Left lung (tissue), 10 donors: ENCODE measurements around the gene TRIM17. TPM values are rescaled to one million over a fixed set of nuclear protein-coding genes. Genes with fewer than 3 reads are reported as not detected.

Experiments used
- ATAC-seq: fragments of 200-7000 bp; cut with Tn5 transposase; one replicate; pipeline ENCODE4 v1.9.1; 2020; ENCODE audit warnings: moderate library complexity
- DNase-seq, 4 donors: peaks; one replicate each; pipeline ENCODE4 v3.0.0-alpha.2; 2013 to 2020
- H3K27ac ChIP-seq, 2 donors: fragments of 200-600 bp; sonication (generic) in 1 of 2; one replicate each; pipeline versions ENCODE4 v1.5.0 to v1.8.0; 2020 to 2021
- H3K27me3 ChIP-seq, 2 donors: fragments of 200-600 bp; sonication (generic) in 1 of 2; one replicate each; pipeline versions ENCODE4 v1.5.0 to v1.8.0; 2020 to 2021
- H3K36me3 ChIP-seq, 2 donors: fragments of 200-600 bp; sonication (generic) in 1 of 2; one replicate each; pipeline versions ENCODE4 v1.5.0 to v1.8.0; 2020 to 2021
- H3K4me1 ChIP-seq, 2 donors: fragments of 200-600 bp; one replicate each; pipeline ENCODE4 v1.8.0; 2021
- H3K4me3 ChIP-seq, 2 donors: fragments of 200-600 bp; sonication (generic) in 1 of 2; one replicate each; pipeline versions ENCODE4 v1.5.0 to v1.8.0; 2020 to 2021; ENCODE audit warnings: mild to moderate bottlenecking in 1 of 2
- H3K9me3 ChIP-seq, 2 donors: fragments of 200-600 bp; sonication (generic) in 1 of 2; one replicate each; pipeline versions ENCODE4 v1.5.0 to v1.8.0; 2020 to 2021
- CTCF ChIP-seq, 2 donors: fragments of 200-600 bp; sonication (generic) in 1 of 2; IDR thresholded peaks; one replicate each; pipeline versions ENCODE4 v1.5.0 to v1.8.0; 2021; ENCODE audit warnings: antibody characterized with exemption in 2 of 2
- intact Hi-C, 2 donors: fragments of 100-400 bp; cut with DNase I; formaldehyde crosslinking; loops; one replicate each; pipeline versions ENCODE4 v1.11.2 to v1.14.2; 2022
- polyA plus RNA-seq, 6 donors: library from polyadenylated mRNA; unstranded; fragments of 120-200 nt; gene quantifications; one replicate each; pipeline ENCODE4 v1.2.1, GENCODE V29; 2013; ENCODE audit not compliant: insufficient read length in 6 of 6
- total RNA-seq, 2 donors: library from RNA; stranded (reverse); fragmentation: NEBNext Ultra II Directional; extraction: Animal tissue kit (Norgen Biotek cat#: 25700); gene quantifications; one replicate each; pipeline ENCODE4 v1.2.1, GENCODE V29; 2021
- donor health status: DM: no; HTN: yes; CAD: no.
- donor health status: DM: no; HTN: no; CAD: no.

TRIM17 gene
- total and polyA plus RNA-seq, 8 donors, result 1.3 to 4.0 (median 3.3) TPM

- DNase-seq (peak in 2 of 4 donors; percentile 29 to 67), ATAC-seq (no peak)
- no peaks in the 10 kb centered on the region for H3K9me3 ChIP-seq
- H3K36me3 ChIP-seq, result no peaks in the 10 kb centered on the region
- no peak overlapping the region for H3K27ac ChIP-seq
- no peaks in the 10 kb centered on the region for H3K4me1 ChIP-seq
- no peak for TF ChIP-seq CTCF (IDR thresholded peaks at IDR 0.05)
- no peak overlapping the region for H3K4me3 ChIP-seq
- intact Hi-C loops, result no loop called here
- peaks cover 0 to 20% of the 10 kb centered on the region in 2 donors for H3K27me3 ChIP-seq
Measured at GRCh38 chr1:228367798-228368791, 48.6 kb downstream of the TRIM17 start.

- no peak overlapping the region for H3K4me3 ChIP-seq
- no peak for TF ChIP-seq CTCF (IDR thresholded peaks at IDR 0.05)
- DNase-seq, result peak in 2 of 4 donors; percentile 30 to 72
- H3K27me3 ChIP-seq, result peaks cover 0 to 20% of the 10 kb centered on the region in 2 donors
- H3K4me1 ChIP-seq, result no peaks in the 10 kb centered on the region
- intact Hi-C loops, result no loop called here
- H3K9me3 ChIP-seq, result no peaks in the 10 kb centered on the region
- H3K36me3 ChIP-seq, result no peaks in the 10 kb centered on the region
- no peak for ATAC-seq
- H3K27ac ChIP-seq, result no peak overlapping the region
Measured at GRCh38 chr1:228366866-228367741, 49.6 kb downstream of the TRIM17 start.

- Histone ChIP-seq H3K36me3 (no peaks in the 10 kb centered on the region), H3K4me3 (no peak overlapping the region), H3K4me1 (no peaks in the 10 kb centered on the region), H3K27ac (no peak overlapping the region), H3K27me3 (peaks cover 0 to 15% of the 10 kb centered on the region in 2 donors), H3K9me3 (no peaks in the 10 kb centered on the region)
- ATAC-seq, result no peak
- intact Hi-C loops, result no loop called here
- peak in 2 of 4 donors; percentile 22 to 62 for DNase-seq
- TF ChIP-seq CTCF (IDR thresholded peaks at IDR 0.05), result no peak
Measured at GRCh38 chr1:228366062-228366865, 50.4 kb downstream of the TRIM17 start.

- ATAC-seq (no peak), DNase-seq (peak in 2 of 4 donors; percentile 32 to 70)
- H3K9me3 ChIP-seq, result no peaks in the 10 kb centered on the region
- no peak overlapping the region for H3K4me3 ChIP-seq
- no peak for TF ChIP-seq CTCF (IDR thresholded peaks at IDR 0.05)
- H3K36me3 ChIP-seq, result no peaks in the 10 kb centered on the region
- no peak overlapping the region for H3K27ac ChIP-seq
- H3K4me1 ChIP-seq, result no peaks in the 10 kb centered on the region
- peaks cover 0 to 14% of the 10 kb centered on the region in 2 donors for H3K27me3 ChIP-seq
- intact Hi-C loops, result no loop called here
Measured at GRCh38 chr1:228365271-228366061, 51.2 kb downstream of the TRIM17 start.
